Neural progenitor cell (in vitro differentiated cells): Measurements from ENCODE around the gene TLL1. TPM values are rescaled to one million over a fixed set of nuclear protein-coding genes. Genes with fewer than 3 reads are reported as not detected.

Experiments
- DNase-seq: peaks from one replicate; pipeline ENCODE4 v3.0.0-alpha.2; 2016; ENCODE audit warnings: low spot score
- H2AFZ ChIP-seq: fragments of 200-600 bp; sonication (generic); replicated peaks from 2 replicates; pipeline ENCODE4 v1.6.1; 2016; ENCODE audit warnings: antibody characterized with exemption
- H3F3A ChIP-seq: fragments of 200-600 bp; sonication (generic); 2 replicates; pipeline ENCODE4 v1.6.1; 2016; ENCODE audit warnings: antibody characterized with exemption, low read depth
- H3K27ac ChIP-seq: fragments of 200-600 bp; sonication (generic); 2 replicates; pipeline ENCODE4 v1.5.1; 2016; ENCODE audit warnings: mild to moderate bottlenecking
- H3K27me3 ChIP-seq: fragments of 200-600 bp; sonication (generic); 2 replicates; pipeline ENCODE4 v1.6.1; 2016; ENCODE audit warnings: mild to moderate bottlenecking, moderate library complexity
- H3K36me3 ChIP-seq: fragments of 200-600 bp; sonication (generic); 2 replicates; pipeline ENCODE4 v1.5.1; 2016
- H3K4me1 ChIP-seq: fragments of 200-600 bp; sonication (generic); 2 replicates; pipeline ENCODE4 v1.6.1; 2016; ENCODE audit warnings: mixed run types
- H3K4me2 ChIP-seq: fragments of 200-600 bp; sonication (generic); 2 replicates; pipeline ENCODE4 v1.6.1; 2016
- H3K4me3 ChIP-seq: fragments of 200-600 bp; sonication (generic); 2 replicates; pipeline ENCODE4 v1.5.1; 2016
- H3K79me2 ChIP-seq: fragments of 200-600 bp; sonication (generic); 2 replicates; pipeline ENCODE4 v1.6.1; 2016; ENCODE audit warnings: low read depth
- H3K9ac ChIP-seq: fragments of 200-600 bp; sonication (generic); 2 replicates; pipeline ENCODE4 v1.6.1; 2016
- H3K9me3 ChIP-seq: fragments of 200-600 bp; sonication (generic); 2 replicates; pipeline ENCODE4 v1.5.1; 2016; ENCODE audit warnings: low read depth
- H4K20me1 ChIP-seq: fragments of 200-600 bp; sonication (generic); 2 replicates; pipeline ENCODE4 v1.6.1; 2016; ENCODE audit warnings: low read depth
- H3K27ac Mint-ChIP-seq: 3 replicates; pipeline ENCODE4 v1.8.0; 2021; ENCODE audit warnings: mixed read lengths
- H3K27me3 Mint-ChIP-seq: 2 replicates; pipeline ENCODE4 v1.8.0; 2022; ENCODE audit warnings: low read depth, mild to moderate bottlenecking, inconsistent platforms, moderate library complexity, mixed read lengths; ENCODE audit not compliant: insufficient read depth
- H3K36me3 Mint-ChIP-seq: 3 replicates; pipeline ENCODE4 v1.8.0; 2021; ENCODE audit warnings: mixed read lengths
- H3K4me1 Mint-ChIP-seq: 3 replicates; pipeline ENCODE4 v1.8.0; 2021; ENCODE audit warnings: mixed read lengths
- H3K4me3 Mint-ChIP-seq: 3 replicates; pipeline ENCODE4 v1.8.0; 2021; ENCODE audit warnings: mild to moderate bottlenecking, moderate library complexity, mixed read lengths
- H3K9me3 Mint-ChIP-seq: 3 replicates; pipeline ENCODE4 v1.8.0; 2020; ENCODE audit warnings: mixed read lengths
- EZH2 ChIP-seq: fragments of 200-600 bp; sonication (generic); IDR thresholded peaks from 2 replicates; pipeline ENCODE4 v1.6.1; 2017; ENCODE audit warnings: antibody characterized with exemption, mild to moderate bottlenecking, moderate library complexity
- EZH2phosphoT487 ChIP-seq: fragments of 200-600 bp; sonication (generic); IDR thresholded peaks from 2 replicates; pipeline ENCODE4 v1.6.1; 2017; ENCODE audit warnings: antibody characterized with exemption
- total RNA-seq: library from RNA; depleted of rRNA; stranded (reverse); fragments of >200 nt; gene quantifications from 2 replicates; pipeline ENCODE4 v1.2.3, GENCODE V29; 2015; ENCODE audit warnings: low replicate concordance
- TF ChIP-seq, protein P1 (sequence below): fragments of 200-600 bp; sonication (generic); IDR thresholded peaks from 2 replicates; pipeline ENCODE4 v1.5.1; 2017; ENCODE audit warnings: antibody characterized with exemption, mild to moderate bottlenecking

Gene TLL1
- total RNA-seq, 1 donor from 2014 or later = 0.22 TPM

DNA sequence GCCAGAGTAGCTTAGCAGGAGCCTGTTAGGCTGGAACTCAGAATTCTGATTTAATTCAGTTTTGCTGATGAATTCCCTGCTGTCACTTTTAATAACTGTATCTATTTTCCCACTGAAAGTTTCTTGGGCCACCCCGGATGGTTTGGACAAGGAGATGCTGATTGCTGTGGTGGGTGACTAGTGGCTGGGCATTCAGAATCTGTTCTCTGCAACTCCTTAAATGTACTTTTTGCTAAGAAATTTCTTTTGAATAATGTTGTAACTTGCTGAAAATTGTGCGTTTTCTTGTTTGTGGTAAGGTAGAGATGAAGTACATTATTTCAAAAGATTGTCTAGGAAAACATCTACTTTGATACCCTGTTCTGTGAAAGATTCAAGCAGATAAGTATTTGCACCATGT is 2.4 kb downstream of the TLL1 start:
- Mint-ChIP-seq H3K4me3 (peak overlapping the region; percentile 89), H3K36me3 (no peaks in the 10 kb centered on the region), H3K27me3 (peaks cover 24% of the 10 kb centered on the region), H3K27ac (no peak overlapping the region), H3K4me1 (peaks cover 20% of the 10 kb centered on the region), H3K9me3 (no peaks in the 10 kb centered on the region)
- no peak overlapping the region for H2AFZ ChIP-seq
- peaks cover 78% of the 10 kb centered on the region for H3K27me3 ChIP-seq
- peaks cover 4% of the 10 kb centered on the region for H4K20me1 ChIP-seq
- no peaks in the 10 kb centered on the region for H3K79me2 ChIP-seq
- TF ChIP-seq EZH2 (no peak), EZH2phosphoT487 (no peak)
- TF ChIP-seq, protein P1, sequence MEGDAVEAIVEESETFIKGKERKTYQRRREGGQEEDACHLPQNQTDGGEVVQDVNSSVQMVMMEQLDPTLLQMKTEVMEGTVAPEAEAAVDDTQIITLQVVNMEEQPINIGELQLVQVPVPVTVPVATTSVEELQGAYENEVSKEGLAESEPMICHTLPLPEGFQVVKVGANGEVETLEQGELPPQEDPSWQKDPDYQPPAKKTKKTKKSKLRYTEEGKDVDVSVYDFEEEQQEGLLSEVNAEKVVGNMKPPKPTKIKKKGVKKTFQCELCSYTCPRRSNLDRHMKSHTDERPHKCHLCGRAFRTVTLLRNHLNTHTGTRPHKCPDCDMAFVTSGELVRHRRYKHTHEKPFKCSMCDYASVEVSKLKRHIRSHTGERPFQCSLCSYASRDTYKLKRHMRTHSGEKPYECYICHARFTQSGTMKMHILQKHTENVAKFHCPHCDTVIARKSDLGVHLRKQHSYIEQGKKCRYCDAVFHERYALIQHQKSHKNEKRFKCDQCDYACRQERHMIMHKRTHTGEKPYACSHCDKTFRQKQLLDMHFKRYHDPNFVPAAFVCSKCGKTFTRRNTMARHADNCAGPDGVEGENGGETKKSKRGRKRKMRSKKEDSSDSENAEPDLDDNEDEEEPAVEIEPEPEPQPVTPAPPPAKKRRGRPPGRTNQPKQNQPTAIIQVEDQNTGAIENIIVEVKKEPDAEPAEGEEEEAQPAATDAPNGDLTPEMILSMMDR = no peak
- no peak overlapping the region for H3K27ac ChIP-seq
- H3F3A ChIP-seq = no peaks in the 10 kb centered on the region
- H3K4me3 ChIP-seq = no peak overlapping the region
- no peak for DNase-seq
- H3K36me3 ChIP-seq = no peaks in the 10 kb centered on the region
- H3K9me3 ChIP-seq = no peaks in the 10 kb centered on the region
- H3K4me1 ChIP-seq = peaks cover 8% of the 10 kb centered on the region
- H3K9ac ChIP-seq = no peak overlapping the region
- no peak overlapping the region for H3K4me2 ChIP-seq

DNA sequence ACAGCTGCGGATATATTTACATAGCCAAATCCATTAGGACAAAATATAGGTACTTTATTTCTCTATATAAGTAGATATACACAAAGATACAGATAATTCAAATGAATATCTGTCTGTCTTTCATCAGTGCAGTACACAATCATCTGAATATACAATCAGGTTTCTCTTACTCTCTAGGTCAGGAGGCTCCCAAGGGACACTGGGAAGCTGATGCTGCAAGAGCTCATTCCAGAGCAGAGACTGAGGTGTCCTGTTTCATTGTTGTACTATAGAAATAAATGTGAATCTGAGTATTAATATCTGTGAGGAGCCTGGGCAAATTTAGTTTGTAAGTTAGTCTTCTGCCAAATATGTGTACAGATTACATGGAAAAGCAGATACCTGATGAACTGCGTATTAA is 4.2 kb downstream of the TLL1 start:
- Histone ChIP-seq H3K4me3 (no peak overlapping the region), H3K27me3 (peaks cover 60% of the 10 kb centered on the region), H3K36me3 (no peaks in the 10 kb centered on the region), H3K4me1 (peaks cover 8% of the 10 kb centered on the region), H3K9me3 (no peaks in the 10 kb centered on the region), H2AFZ (no peak overlapping the region), H4K20me1 (peaks cover 4% of the 10 kb centered on the region), H3K79me2 (no peaks in the 10 kb centered on the region), H3K4me2 (no peak overlapping the region), H3F3A (no peaks in the 10 kb centered on the region), H3K9ac (no peak overlapping the region), H3K27ac (no peak overlapping the region)
- TF ChIP-seq, protein P1 = no peak
- Mint-ChIP-seq H3K9me3 (no peaks in the 10 kb centered on the region), H3K27me3 (peaks cover 24% of the 10 kb centered on the region), H3K36me3 (no peaks in the 10 kb centered on the region), H3K27ac (no peak overlapping the region), H3K4me1 (peaks cover 19% of the 10 kb centered on the region), H3K4me3 (no peak overlapping the region)
- DNase-seq = no peak

DNA sequence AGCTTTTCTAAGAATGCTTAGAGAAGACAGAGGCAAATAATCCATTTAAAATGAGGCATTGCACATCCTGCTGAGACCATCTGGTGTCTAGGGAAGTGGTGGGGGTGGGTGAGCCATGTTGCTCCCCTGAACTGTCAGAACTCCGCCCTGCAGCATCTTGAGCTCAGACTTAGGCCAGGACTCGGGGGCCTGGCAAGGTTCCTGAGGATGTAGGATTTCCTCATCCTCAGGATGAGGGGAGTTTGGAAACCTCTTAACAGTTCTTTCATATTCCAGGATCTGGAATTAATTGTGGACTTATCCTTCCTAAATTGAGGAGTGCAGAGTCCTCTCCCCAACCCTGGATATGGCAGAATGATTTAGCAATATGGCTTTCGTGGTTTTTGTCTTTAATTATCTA is 6.6 kb downstream of the TLL1 start:
- H3K27ac ChIP-seq = no peak overlapping the region
- Mint-ChIP-seq H3K4me1 (peaks cover 7% of the 10 kb centered on the region), H3K36me3 (no peaks in the 10 kb centered on the region), H3K9me3 (no peaks in the 10 kb centered on the region), H3K27ac (no peak overlapping the region), H3K4me3 (no peak overlapping the region), H3K27me3 (peaks cover 7% of the 10 kb centered on the region)
- no peaks in the 10 kb centered on the region for H3K79me2 ChIP-seq
- H3K27me3 ChIP-seq = peaks cover 36% of the 10 kb centered on the region
- H3K4me1 ChIP-seq = no peaks in the 10 kb centered on the region
- H3K36me3 ChIP-seq = no peaks in the 10 kb centered on the region
- no peaks in the 10 kb centered on the region for H3K9me3 ChIP-seq
- DNase-seq = peak; percentile 14
- no peak overlapping the region for H3K9ac ChIP-seq
- TF ChIP-seq, protein P1 = no peak
- no peak for TF ChIP-seq EZH2phosphoT487
- no peak for TF ChIP-seq EZH2
- no peak overlapping the region for H3K4me2 ChIP-seq
- H4K20me1 ChIP-seq = no peaks in the 10 kb centered on the region
- no peaks in the 10 kb centered on the region for H3F3A ChIP-seq
- no peak overlapping the region for H2AFZ ChIP-seq
- H3K4me3 ChIP-seq = no peak overlapping the region

DNA sequence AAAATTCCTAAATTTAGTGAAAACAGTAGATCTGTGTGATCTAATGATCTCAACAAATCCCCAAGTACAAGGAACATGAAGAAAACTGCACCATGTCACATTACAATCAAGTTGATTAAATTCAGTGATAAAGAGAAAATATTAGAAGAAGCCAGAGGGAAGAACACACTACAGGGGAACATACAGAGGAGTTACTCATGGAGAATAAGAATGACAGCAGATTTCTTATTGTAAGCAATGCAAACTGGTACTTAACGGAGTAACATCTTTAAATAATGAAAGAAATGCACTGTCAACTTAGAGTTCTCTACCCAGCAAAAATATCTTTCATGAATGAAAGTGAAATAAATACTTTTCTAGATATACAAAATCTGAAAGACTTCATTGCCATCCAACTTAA is 21.1 kb downstream of the TLL1 start:
- no peaks in the 10 kb centered on the region for H4K20me1 ChIP-seq
- no peaks in the 10 kb centered on the region for H3K9me3 ChIP-seq
- peaks cover 4% of the 10 kb centered on the region for H3K36me3 Mint-ChIP-seq
- H3K79me2 ChIP-seq = no peaks in the 10 kb centered on the region
- H3K27ac ChIP-seq = no peak overlapping the region
- H3K27me3 ChIP-seq = no peaks in the 10 kb centered on the region
- no peak overlapping the region for H3K4me3 ChIP-seq
- H3K27me3 Mint-ChIP-seq = no peaks in the 10 kb centered on the region
- TF ChIP-seq EZH2phosphoT487 = no peak
- TF ChIP-seq EZH2 = no peak
- TF ChIP-seq, protein P1 = no peak
- no peaks in the 10 kb centered on the region for H3F3A ChIP-seq
- no peaks in the 10 kb centered on the region for H3K4me1 Mint-ChIP-seq
- H3K9ac ChIP-seq = no peak overlapping the region
- H3K4me2 ChIP-seq = no peak overlapping the region
- no peak for DNase-seq
- no peak overlapping the region for H2AFZ ChIP-seq
- no peaks in the 10 kb centered on the region for H3K4me1 ChIP-seq
- H3K36me3 ChIP-seq = no peaks in the 10 kb centered on the region
- peaks cover 26% of the 10 kb centered on the region for H3K9me3 Mint-ChIP-seq
- no peak overlapping the region for H3K27ac Mint-ChIP-seq
- H3K4me3 Mint-ChIP-seq = no peak overlapping the region
